OCI-LY1 (cell line): ENCODE data around the gene CLRN2.

ENCODE experiments used
- EZH2 ChIP-seq: fragments of 200-600 bp; sonication (generic), shearing (Covaris generic); IDR thresholded peaks from 2 replicates; pipeline ENCODE4 v1.8.0; 2017; ENCODE audit warnings: borderline replicate concordance, mixed run types, mild to moderate bottlenecking, antibody characterized with exemption, low read length, moderate library complexity, mixed read lengths
- TF ChIP-seq, protein P1 (sequence below): fragments of 200-600 bp; sonication (generic), shearing (Covaris generic); IDR thresholded peaks from 2 replicates; pipeline ENCODE4 v1.5.1; 2017; ENCODE audit warnings: mild to moderate bottlenecking, antibody characterized with exemption, low read length, moderate library complexity, mixed read lengths

- TF ChIP-seq, protein P1, sequence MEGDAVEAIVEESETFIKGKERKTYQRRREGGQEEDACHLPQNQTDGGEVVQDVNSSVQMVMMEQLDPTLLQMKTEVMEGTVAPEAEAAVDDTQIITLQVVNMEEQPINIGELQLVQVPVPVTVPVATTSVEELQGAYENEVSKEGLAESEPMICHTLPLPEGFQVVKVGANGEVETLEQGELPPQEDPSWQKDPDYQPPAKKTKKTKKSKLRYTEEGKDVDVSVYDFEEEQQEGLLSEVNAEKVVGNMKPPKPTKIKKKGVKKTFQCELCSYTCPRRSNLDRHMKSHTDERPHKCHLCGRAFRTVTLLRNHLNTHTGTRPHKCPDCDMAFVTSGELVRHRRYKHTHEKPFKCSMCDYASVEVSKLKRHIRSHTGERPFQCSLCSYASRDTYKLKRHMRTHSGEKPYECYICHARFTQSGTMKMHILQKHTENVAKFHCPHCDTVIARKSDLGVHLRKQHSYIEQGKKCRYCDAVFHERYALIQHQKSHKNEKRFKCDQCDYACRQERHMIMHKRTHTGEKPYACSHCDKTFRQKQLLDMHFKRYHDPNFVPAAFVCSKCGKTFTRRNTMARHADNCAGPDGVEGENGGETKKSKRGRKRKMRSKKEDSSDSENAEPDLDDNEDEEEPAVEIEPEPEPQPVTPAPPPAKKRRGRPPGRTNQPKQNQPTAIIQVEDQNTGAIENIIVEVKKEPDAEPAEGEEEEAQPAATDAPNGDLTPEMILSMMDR, result no peak
- no peak for TF ChIP-seq EZH2
These were observed 24.3 kb upstream of the CLRN2 start for GRCh38 chr4:17490575-17491059.
